Caco-2 (cell line): ENCODE data around the gene NUAK1. TPM values are rescaled to one million over a fixed set of nuclear protein-coding genes. Genes with fewer than 3 reads are reported as not detected.

Experiments used
- BruUV-seq: library from RNA; stranded (reverse); fragments of 400-500 nt; replicated peaks from 2 replicates; lab custom pipeline; 2021; lab: Mats Ljungman, UMichigan
- CTCF ChIA-PET: fragments of 300-600 bp; sonication (Branson Sonifier 250); formaldehyde crosslinking; loops from one replicate; lab custom pipeline; 2022; ENCODE audit warnings: antibody characterized with exemption; lab: Charles Lee
- POLR2A ChIA-PET: fragments of 300-600 bp; sonication (Branson Sonifier 250); formaldehyde crosslinking; loops from one replicate; lab custom pipeline; 2022; ENCODE audit warnings: antibody characterized with exemption; lab: Charles Lee
- DNase-seq, 2 experiments: peaks; one replicate each; pipeline versions ENCODE4 v3.0.0 to v3.0.0-alpha.2; 2020 to 2022
- H3K27me3 ChIP-seq: replicated peaks from 2 replicates; pipeline ENCODE4 v1.6.0; 2011; ENCODE audit warnings: low read length; ENCODE audit not compliant: control insufficient read depth, insufficient read depth
- H3K36me3 ChIP-seq: 2 replicates; pipeline ENCODE4 v1.5.1; 2011; ENCODE audit warnings: low read length; ENCODE audit not compliant: control insufficient read depth, insufficient read depth
- H3K4me1 ChIP-seq: fragments of 250-450 bp; sonication (Bioruptor Pico); 2 replicates; pipeline ENCODE4 v1.5.1; 2020; ENCODE audit warnings: mild to moderate bottlenecking
- H3K4me3 ChIP-seq: 2 replicates; pipeline ENCODE4 v1.5.1; 2011; ENCODE audit warnings: low read depth, mild to moderate bottlenecking, control low read depth, low read length
- H3K9me3 ChIP-seq: fragments of 250-450 bp; sonication (Bioruptor Pico); 2 replicates; pipeline ENCODE4 v1.5.1; 2020; ENCODE audit warnings: mild to moderate bottlenecking, moderate library complexity
- H3K27ac Mint-ChIP-seq: one replicate; pipeline ENCODE4 v1.8.0; 2022; ENCODE audit warnings: mixed read lengths; ENCODE audit not compliant: unreplicated experiment
- H3K27me3 Mint-ChIP-seq: one replicate; pipeline ENCODE4 v1.8.0; 2022; ENCODE audit warnings: mixed read lengths; ENCODE audit not compliant: insufficient read depth, unreplicated experiment
- H3K36me3 Mint-ChIP-seq: one replicate; pipeline ENCODE4 v1.8.0; 2022; ENCODE audit warnings: mild to moderate bottlenecking, mixed read lengths; ENCODE audit not compliant: insufficient read depth, unreplicated experiment
- H3K4me1 Mint-ChIP-seq: one replicate; pipeline ENCODE4 v1.8.0; 2022; ENCODE audit warnings: low read depth, mixed read lengths; ENCODE audit not compliant: unreplicated experiment
- H3K4me3 Mint-ChIP-seq: one replicate; pipeline ENCODE4 v1.8.0; 2022; ENCODE audit warnings: mild to moderate bottlenecking, moderate library complexity, mixed read lengths; ENCODE audit not compliant: unreplicated experiment
- H3K9me3 Mint-ChIP-seq: one replicate; pipeline ENCODE4 v1.8.0; 2022; ENCODE audit warnings: mixed read lengths; ENCODE audit not compliant: unreplicated experiment
- intact Hi-C: fragments of 100-400 bp; cut with micrococcal nuclease; formaldehyde crosslinking; loops from one replicate; pipeline ENCODE4 v1.10.0; 2022; ENCODE audit not compliant: unreplicated experiment
- total RNA-seq: library from RNA; stranded (reverse); gene quantifications from 2 replicates; pipeline ENCODE4 v1.2.3, GENCODE V29; 2022
- TF ChIP-seq, protein P1 (sequence below), 2 experiments: fragments of 200-600 bp in 1 of 2; IDR thresholded peaks; 1 replicate in 1 of 2; 2 replicates in 1 of 2; pipeline versions ENCODE4 v1.5.1 to v1.8.0; 2011 to 2022; ENCODE audit warnings: antibody characterized with exemption in 1 of 2, control low read depth in 1 of 2, inconsistent platforms in 1 of 2, low read depth in 1 of 2, low read length in 1 of 2, mild to moderate bottlenecking in 1 of 2, moderate library complexity in 1 of 2; ENCODE audit not compliant: insufficient read depth in 1 of 2, severe bottlenecking in 1 of 2, unreplicated experiment in 1 of 2

The NUAK1 gene
- total RNA-seq, 1 experiment from 2014 or later, result 3.7 TPM

GRCh38 chr12:106134294-106134949, 4.3 kb downstream of the NUAK1 start:
- Histone ChIP-seq H3K4me3 (no peak overlapping the region), H3K36me3 (no peaks in the 10 kb centered on the region), H3K4me1 (peaks cover 37% of the 10 kb centered on the region), H3K9me3 (no peaks in the 10 kb centered on the region), H3K27me3 (no peaks in the 10 kb centered on the region; the same call in 1 of the 2 replicates)
- no TSS peak for BruUV-seq
- DNase-seq, result no peak
- Mint-ChIP-seq H3K27ac (peak overlapping the region; percentile 81), H3K4me1 (peaks cover 61% of the 10 kb centered on the region), H3K9me3 (no peaks in the 10 kb centered on the region), H3K36me3 (no peaks in the 10 kb centered on the region), H3K27me3 (peaks cover 2% of the 10 kb centered on the region), H3K4me3 (no peak overlapping the region)
- intact Hi-C loops, result loop anchor here (10.0 kb wide), 1 partner anchor 270 kb away; no protein-coding TSS in a partner anchor
- CTCF ChIA-PET, result no interaction called here
- TF ChIP-seq, protein P1, sequence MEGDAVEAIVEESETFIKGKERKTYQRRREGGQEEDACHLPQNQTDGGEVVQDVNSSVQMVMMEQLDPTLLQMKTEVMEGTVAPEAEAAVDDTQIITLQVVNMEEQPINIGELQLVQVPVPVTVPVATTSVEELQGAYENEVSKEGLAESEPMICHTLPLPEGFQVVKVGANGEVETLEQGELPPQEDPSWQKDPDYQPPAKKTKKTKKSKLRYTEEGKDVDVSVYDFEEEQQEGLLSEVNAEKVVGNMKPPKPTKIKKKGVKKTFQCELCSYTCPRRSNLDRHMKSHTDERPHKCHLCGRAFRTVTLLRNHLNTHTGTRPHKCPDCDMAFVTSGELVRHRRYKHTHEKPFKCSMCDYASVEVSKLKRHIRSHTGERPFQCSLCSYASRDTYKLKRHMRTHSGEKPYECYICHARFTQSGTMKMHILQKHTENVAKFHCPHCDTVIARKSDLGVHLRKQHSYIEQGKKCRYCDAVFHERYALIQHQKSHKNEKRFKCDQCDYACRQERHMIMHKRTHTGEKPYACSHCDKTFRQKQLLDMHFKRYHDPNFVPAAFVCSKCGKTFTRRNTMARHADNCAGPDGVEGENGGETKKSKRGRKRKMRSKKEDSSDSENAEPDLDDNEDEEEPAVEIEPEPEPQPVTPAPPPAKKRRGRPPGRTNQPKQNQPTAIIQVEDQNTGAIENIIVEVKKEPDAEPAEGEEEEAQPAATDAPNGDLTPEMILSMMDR (IDR thresholded peaks at IDR 0.05; ENCODE audit: insufficient read depth in 1 of 2, low read depth in 1 of 2, low read length in 1 of 2, severe bottlenecking in 1 of 2, unreplicated experiment in 1 of 2), result no peak
- POLR2A ChIA-PET, result interaction anchor here (0.6 kb wide), 1 partner anchor 70 kb away, joined by 3 read pairs; no protein-coding TSS in a partner anchor

- intact Hi-C loops, result loop anchor here (2.0 to 10.0 kb wide), 3 partner anchors 27 to 269 kb away; no protein-coding TSS in a partner anchor
- no TSS peak for BruUV-seq
- TF ChIP-seq, protein P1 (IDR thresholded peaks at IDR 0.05; ENCODE audit: insufficient read depth in 1 of 2, low read depth in 1 of 2, low read length in 1 of 2, severe bottlenecking in 1 of 2, unreplicated experiment in 1 of 2), result no peak
- Mint-ChIP-seq H3K36me3 (no peaks in the 10 kb centered on the region), H3K27ac (peak overlapping the region; percentile 81), H3K4me1 (peaks cover 61% of the 10 kb centered on the region), H3K4me3 (peak overlapping the region; percentile 33), H3K27me3 (peaks cover 2% of the 10 kb centered on the region), H3K9me3 (no peaks in the 10 kb centered on the region)
- Histone ChIP-seq H3K9me3 (no peaks in the 10 kb centered on the region), H3K4me3 (no peak overlapping the region), H3K36me3 (no peaks in the 10 kb centered on the region), H3K4me1 (peaks cover 37% of the 10 kb centered on the region), H3K27me3 (no peaks in the 10 kb centered on the region; the same call in 1 of the 2 replicates)
- POLR2A ChIA-PET, result interaction anchor here (0.9 kb wide), 1 partner anchor 24 kb away, joined by 3 read pairs; no protein-coding TSS in a partner anchor
- DNase-seq, result peak; percentile 53 to 67
- CTCF ChIA-PET, result interaction anchor here (2.0 kb wide), 1 partner anchor 713 kb away, joined by 5 read pairs; no protein-coding TSS in a partner anchor
These were observed 5.3 kb downstream of the NUAK1 start for GRCh38 chr12:106133136-106134087.
